Spleen (tissue), 13 donors: ENCODE results near the gene SAMD15. TPM values are rescaled to one million over a fixed set of nuclear protein-coding genes. Genes with fewer than 3 reads are reported as not detected.
"Not testable (repeated sequence)": the region's sequence is repeated elsewhere in the genome, so short reads cannot be mapped to it uniquely, and the experiment has no call there.

Experiments
- DNase-seq: peaks from one replicate; pipeline ENCODE4 v3.0.0-alpha.2; 2020
- H3K27ac ChIP-seq, 8 donors: fragments of 200-600 bp; sonication (generic) in 7 of 8; 1 replicate in 4 of 8; 2 replicates in 4 of 8; pipeline versions ENCODE4 v1.5.0 to v1.8.0; 2016 to 2021; ENCODE audit warnings: inconsistent platforms in 4 of 8, mild to moderate bottlenecking in 4 of 8, moderate library complexity in 1 of 8
- H3K27me3 ChIP-seq, 7 donors: fragments of 200-600 bp; sonication (generic) in 6 of 7; replicated peaks in 1 of 7; 1 replicate in 4 of 7; 2 replicates in 3 of 7; pipeline versions ENCODE4 v1.5.0 to v1.8.0; 2016 to 2021; ENCODE audit warnings: inconsistent platforms in 3 of 7, mild to moderate bottlenecking in 1 of 7
- H3K36me3 ChIP-seq, 6 donors: fragments of 200-600 bp; sonication (generic) in 5 of 6; 1 replicate in 4 of 6; 2 replicates in 2 of 6; pipeline versions ENCODE4 v1.5.0 to v1.8.0; 2016 to 2021; ENCODE audit warnings: inconsistent platforms in 2 of 6
- H3K4me1 ChIP-seq, 6 donors: fragments of 200-600 bp; sonication (generic) in 5 of 6; 1 replicate in 3 of 6; 2 replicates in 3 of 6; pipeline versions ENCODE4 v1.5.0 to v1.8.0; 2016 to 2021; ENCODE audit warnings: inconsistent platforms in 3 of 6
- H3K4me3 ChIP-seq, 8 donors: fragments of 200-600 bp; sonication (generic) in 7 of 8; 1 replicate in 4 of 8; 2 replicates in 4 of 8; pipeline versions ENCODE4 v1.5.0 to v1.8.0; 2016 to 2021; ENCODE audit warnings: inconsistent platforms in 4 of 8, mild to moderate bottlenecking in 4 of 8, moderate library complexity in 2 of 8
- H3K9me3 ChIP-seq, 8 donors: fragments of 200-600 bp; sonication (generic) in 7 of 8; 1 replicate in 4 of 8; 2 replicates in 4 of 8; pipeline versions ENCODE4 v1.5.0 to v1.8.0; 2016 to 2021; ENCODE audit warnings: inconsistent platforms in 4 of 8
- POLR2A ChIP-seq, 3 donors: fragments of 450-650 bp; IDR thresholded peaks; one replicate each; pipeline ENCODE4 v1.5.1; 2017; ENCODE audit warnings: antibody characterized with exemption in 3 of 3, mild to moderate bottlenecking in 1 of 3
- POLR2AphosphoS5 ChIP-seq, 3 donors: sonication (generic); formaldehyde crosslinking; IDR thresholded peaks; one replicate each; pipeline ENCODE4 v1.5.1; 2017; ENCODE audit warnings: antibody characterized with exemption in 3 of 3
- WGBS, 5 donors: extraction: QIAGEN DNeasy Blood & Tissue Kit in 3 of 5; methylation state at CpG; one replicate each; pipeline versions ENCODE4 v1.1.5 to v1.1.7; 2013 to 2018; 5-methylcytosine and 5-hydroxymethylcytosine counted together
- intact Hi-C: fragments of 100-400 bp; cut with DNase I; formaldehyde crosslinking; loops from one replicate; pipeline ENCODE4 v1.15.0; 2023; ENCODE audit warnings: low total_unique reads
- long read RNA-seq, 2 donors: transcript quantifications; one replicate each; lab custom pipeline, GENCODE V29; 2026
- polyA plus RNA-seq, 3 donors: library from polyadenylated mRNA; stranded (reverse); fragments of 200-250 nt; gene quantifications; one replicate each; pipeline ENCODE4 v1.2.1, GENCODE V29; 2013
- total RNA-seq, 7 donors: library from RNA; depleted of rRNA in 3 of 7; stranded (reverse); fragments of >200 nt in 3 of 7; fragmentation: NEBNext Ultra II Directional in 4 of 7; extraction: Animal tissue kit (Norgen Biotek cat#: 25700) in 4 of 7; gene quantifications; one replicate each; pipeline versions ENCODE4 v1.1.0 to v1.2.1, GENCODE V29; 2016 to 2021
- TF ChIP-seq, protein P1 (sequence below), 11 experiments: fragments of 200-600 bp in 7 of 11; fragments of 450-650 bp in 4 of 11; sonication (generic) in 4 of 11; IDR thresholded peaks in 8 of 11; conservative IDR thresholded peaks in 3 of 11; 1 replicate in 7 of 11; 2 replicates in 4 of 11; pipeline versions ENCODE4 v1.4.0 to v1.8.0; 2016 to 2021; ENCODE audit warnings: antibody characterized with exemption in 11 of 11, inconsistent platforms in 4 of 11, mild to moderate bottlenecking in 1 of 11
- donor health status: healthy with polysubstance abuse.
- donor health status: DM: no; HTN: no; CAD: no; lungs with moderate emphysema.
- donor health status: DM: no; HTN: no; CAD: no.
- donor health status: Bipolar disorder and iron deficiency.
- donor health status: healthy.
- donor health status: DM: no; HTN: no; CAD: no.
- donor health status: DM: yes; HTN: yes; CAD: no.

SAMD15 gene
- 1 to 10 TPM in 2 of 7 donors, under 1 TPM in 5; 0.32 to 1.7 (median 0.79) TPM for total RNA-seq
- under 1 TPM in 2 of 3 donors, not detected in 1; 0.15 to 0.22 TPM for polyA plus RNA-seq
- long read RNA-seq, donor 1 = 0 reads
- long read RNA-seq, donor 2, partial matches to known transcripts = 0 of 1 reads
- long read RNA-seq, donor 2, other reads (novel, unspliced or antisense) = 0 of 1 reads

DNA sequence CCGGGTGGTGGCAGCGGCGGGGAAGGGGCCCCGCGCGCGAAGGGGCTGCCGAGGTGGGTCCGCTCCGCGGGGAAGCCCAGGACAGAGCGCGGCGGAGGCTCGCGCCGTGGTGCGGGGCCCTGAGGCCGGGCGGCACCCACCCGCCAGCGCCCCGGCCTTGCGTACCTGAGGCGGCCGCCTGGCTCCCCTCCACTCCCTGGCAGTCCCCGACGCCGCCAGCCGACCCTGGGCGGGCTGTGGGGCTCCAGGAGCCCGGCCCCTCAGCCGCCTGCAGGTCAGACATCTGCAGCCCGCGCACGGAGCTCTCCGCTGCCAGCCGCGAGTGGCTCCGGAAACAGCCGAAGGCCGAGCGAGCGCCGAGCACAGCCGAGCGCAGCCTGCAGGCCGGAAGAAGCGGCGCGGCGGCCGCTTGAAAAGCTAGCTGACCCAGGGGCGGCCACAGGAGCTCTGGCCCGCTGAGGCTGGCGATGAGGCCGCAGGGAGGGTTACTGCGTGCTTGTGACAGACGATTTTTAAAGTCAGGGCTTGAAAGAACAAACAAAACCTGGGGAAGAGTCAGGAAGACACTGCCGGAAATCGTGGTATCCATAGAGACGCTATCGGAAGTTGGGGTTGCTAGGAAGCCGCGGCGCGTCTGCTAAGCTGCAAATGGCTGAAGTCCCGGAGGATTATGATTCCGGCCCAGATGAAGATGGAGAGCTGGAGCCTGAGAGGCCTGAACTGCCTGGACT lies at the start of gene SAMD15, which contains the start of gene TMED8:
Gene SAMD15 (plus strand): TSS at position 609 of the 731 bp plus-strand sequence. CDS start 40 bp downstream, at position 649.
Gene TMED8 (minus strand): TSS at position 324 of the 731 bp plus-strand sequence. CDS start 41 bp downstream, at position 283.
- no peaks in the 10 kb centered on the region for H3K27me3 ChIP-seq
- 0 to 1% (median 0%) methylated on average over 14 to 69 of the region's 69 CpGs for WGBS, 5 donors
- H3K27ac ChIP-seq = peak within 1 kb of the TSS; percentile 78 to 95 (median 91)
- peaks cover 12 to 68% (median 42%) of the 10 kb centered on the region in 6 donors for H3K4me1 ChIP-seq
- DNase-seq = peak; percentile 98
- H3K36me3 ChIP-seq = no peaks in the 10 kb centered on the region
- TF ChIP-seq, protein P1, sequence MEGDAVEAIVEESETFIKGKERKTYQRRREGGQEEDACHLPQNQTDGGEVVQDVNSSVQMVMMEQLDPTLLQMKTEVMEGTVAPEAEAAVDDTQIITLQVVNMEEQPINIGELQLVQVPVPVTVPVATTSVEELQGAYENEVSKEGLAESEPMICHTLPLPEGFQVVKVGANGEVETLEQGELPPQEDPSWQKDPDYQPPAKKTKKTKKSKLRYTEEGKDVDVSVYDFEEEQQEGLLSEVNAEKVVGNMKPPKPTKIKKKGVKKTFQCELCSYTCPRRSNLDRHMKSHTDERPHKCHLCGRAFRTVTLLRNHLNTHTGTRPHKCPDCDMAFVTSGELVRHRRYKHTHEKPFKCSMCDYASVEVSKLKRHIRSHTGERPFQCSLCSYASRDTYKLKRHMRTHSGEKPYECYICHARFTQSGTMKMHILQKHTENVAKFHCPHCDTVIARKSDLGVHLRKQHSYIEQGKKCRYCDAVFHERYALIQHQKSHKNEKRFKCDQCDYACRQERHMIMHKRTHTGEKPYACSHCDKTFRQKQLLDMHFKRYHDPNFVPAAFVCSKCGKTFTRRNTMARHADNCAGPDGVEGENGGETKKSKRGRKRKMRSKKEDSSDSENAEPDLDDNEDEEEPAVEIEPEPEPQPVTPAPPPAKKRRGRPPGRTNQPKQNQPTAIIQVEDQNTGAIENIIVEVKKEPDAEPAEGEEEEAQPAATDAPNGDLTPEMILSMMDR (IDR thresholded peaks at IDR 0.05 in 8 of 11, conservative IDR thresholded peaks at IDR 0.05 in 3 of 11) = peak in 8 of 11 experiments; percentile 34 to 66 (median 47)
- TF ChIP-seq POLR2A (IDR thresholded peaks at IDR 0.05) = peak in 1 of 3 donors; percentile 31
- peak; percentile 85 to 89 (median 87) for TF ChIP-seq POLR2AphosphoS5 (IDR thresholded peaks at IDR 0.05)
- H3K9me3 ChIP-seq = no peaks in the 10 kb centered on the region
- peak within 1 kb of the TSS; percentile 82 to 100 (median 98) for H3K4me3 ChIP-seq
- intact Hi-C loops = loop anchor here (5.0 kb wide), 1 partner anchor 80 kb away; the partner anchor contains the start of genes AHSA1 and VIPAS39

DNA sequence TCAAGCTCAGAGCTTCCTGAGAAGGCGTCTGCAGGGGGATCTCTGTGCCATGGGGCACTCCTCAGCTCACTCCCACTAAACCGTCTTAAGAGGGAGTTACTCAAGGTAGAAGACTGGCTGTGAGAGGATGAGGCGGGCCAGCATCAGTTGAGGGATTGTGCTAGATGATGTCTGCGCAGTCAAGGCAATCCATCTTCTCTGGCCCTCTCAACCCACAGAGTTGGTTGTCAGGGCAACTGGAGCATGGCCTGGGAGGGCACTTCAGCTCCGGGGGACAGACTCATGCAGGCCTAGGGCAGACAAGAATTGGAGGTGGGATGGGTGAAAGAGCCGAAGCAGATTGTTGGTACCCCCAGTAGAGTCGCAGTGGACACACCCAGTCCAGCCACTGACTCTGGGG lies 47.3 kb upstream of the SAMD15 start:
- Histone ChIP-seq H3K36me3 (peaks cover 0 to 3% (median 0%) of the 10 kb centered on the region in 6 donors), H3K9me3 (no peaks in the 10 kb centered on the region), H3K27me3 (no peaks in the 10 kb centered on the region), H3K27ac (no peak overlapping the region), H3K4me1 (no peaks in the 10 kb centered on the region), H3K4me3 (no peak overlapping the region)
- 78 to 96% (median 89%) methylated on average over 3 to 7 of the region's 7 CpGs for WGBS, 5 donors
- TF ChIP-seq POLR2A (IDR thresholded peaks at IDR 0.05) (no peak), POLR2AphosphoS5 (IDR thresholded peaks at IDR 0.05) (no peak)
- TF ChIP-seq, protein P1 (IDR thresholded peaks at IDR 0.05 in 8 of 11, conservative IDR thresholded peaks at IDR 0.05 in 3 of 11) = no peak
- intact Hi-C loops = no loop called here
- DNase-seq = no peak

DNA sequence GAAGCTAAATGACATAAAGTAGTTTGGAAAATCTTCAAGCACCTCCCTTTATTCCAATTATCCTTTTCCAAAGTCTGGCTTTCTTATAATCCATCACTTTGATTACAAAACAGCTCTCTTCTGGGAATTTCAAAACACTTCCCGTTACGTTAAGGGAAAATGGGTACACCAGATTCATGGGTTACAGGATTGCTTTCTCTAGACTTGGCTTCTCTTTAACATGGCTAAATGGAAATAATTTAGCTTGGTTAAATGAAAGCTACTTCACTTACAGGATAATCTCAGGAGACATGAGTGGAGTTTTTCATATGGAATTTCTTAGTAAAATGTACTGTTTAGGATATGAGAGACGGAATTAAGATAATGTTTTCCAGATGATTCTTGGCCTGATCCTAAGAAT lies 41.6 kb upstream of the SAMD15 start:
- H3K4me1 ChIP-seq = no peaks in the 10 kb centered on the region
- no peaks in the 10 kb centered on the region for H3K9me3 ChIP-seq
- WGBS, 5 donors = 88 to 96% (median 89%) methylated on average over 3 of the region's 3 CpGs
- H3K36me3 ChIP-seq = peaks cover 0 to 59% (median 16%) of the 10 kb centered on the region in 6 donors
- H3K27ac ChIP-seq = no peak overlapping the region
- no peak overlapping the region for H3K4me3 ChIP-seq
- no peak for DNase-seq
- TF ChIP-seq, protein P1 (IDR thresholded peaks at IDR 0.05 in 8 of 11, conservative IDR thresholded peaks at IDR 0.05 in 3 of 11) = no peak
- no peak for TF ChIP-seq POLR2AphosphoS5 (IDR thresholded peaks at IDR 0.05)
- TF ChIP-seq POLR2A (IDR thresholded peaks at IDR 0.05) = no peak
- H3K27me3 ChIP-seq = no peaks in the 10 kb centered on the region
- intact Hi-C loops = no loop called here

DNA sequence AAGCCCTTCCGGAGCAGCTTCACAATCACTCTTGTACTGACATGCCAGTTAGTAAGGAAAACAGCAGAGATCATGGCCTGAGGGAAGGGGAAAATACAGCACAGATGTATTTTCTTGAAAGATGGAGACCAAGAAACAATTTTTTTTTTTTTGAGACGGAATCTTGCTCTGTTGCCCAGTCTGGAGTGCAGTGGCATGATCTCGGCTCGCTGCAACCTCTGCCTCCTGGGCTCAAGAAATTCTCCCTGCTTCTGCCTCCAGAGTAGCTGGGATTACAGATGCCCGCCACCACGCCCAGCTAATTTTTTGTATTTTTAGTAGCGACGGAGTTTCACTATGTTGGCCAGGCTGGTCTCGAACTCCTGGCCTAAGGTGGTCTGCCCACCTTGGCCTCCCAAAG lies 39.9 kb upstream of the SAMD15 start:
- WGBS, 5 donors = 94 to 99% (median 97%) methylated on average over 9 of the region's 9 CpGs
- intact Hi-C loops, H3K4me3 ChIP-seq, H3K27ac ChIP-seq, DNase-seq, H3K9me3 ChIP-seq, H3K4me1 ChIP-seq, H3K27me3 ChIP-seq: not testable (repeated sequence)
- H3K36me3 ChIP-seq = peaks cover 0 to 76% (median 33%) of the 10 kb centered on the region in 6 donors
